ENCODE measurements around the gene DPM2. TPM values are rescaled to one million over a fixed set of nuclear protein-coding genes. Genes with fewer than 3 reads are reported as not detected.

The DPM2 gene
- total RNA-seq, 2 donors from 2014 or later, result 18.8 to 26.0 TPM

DNA sequence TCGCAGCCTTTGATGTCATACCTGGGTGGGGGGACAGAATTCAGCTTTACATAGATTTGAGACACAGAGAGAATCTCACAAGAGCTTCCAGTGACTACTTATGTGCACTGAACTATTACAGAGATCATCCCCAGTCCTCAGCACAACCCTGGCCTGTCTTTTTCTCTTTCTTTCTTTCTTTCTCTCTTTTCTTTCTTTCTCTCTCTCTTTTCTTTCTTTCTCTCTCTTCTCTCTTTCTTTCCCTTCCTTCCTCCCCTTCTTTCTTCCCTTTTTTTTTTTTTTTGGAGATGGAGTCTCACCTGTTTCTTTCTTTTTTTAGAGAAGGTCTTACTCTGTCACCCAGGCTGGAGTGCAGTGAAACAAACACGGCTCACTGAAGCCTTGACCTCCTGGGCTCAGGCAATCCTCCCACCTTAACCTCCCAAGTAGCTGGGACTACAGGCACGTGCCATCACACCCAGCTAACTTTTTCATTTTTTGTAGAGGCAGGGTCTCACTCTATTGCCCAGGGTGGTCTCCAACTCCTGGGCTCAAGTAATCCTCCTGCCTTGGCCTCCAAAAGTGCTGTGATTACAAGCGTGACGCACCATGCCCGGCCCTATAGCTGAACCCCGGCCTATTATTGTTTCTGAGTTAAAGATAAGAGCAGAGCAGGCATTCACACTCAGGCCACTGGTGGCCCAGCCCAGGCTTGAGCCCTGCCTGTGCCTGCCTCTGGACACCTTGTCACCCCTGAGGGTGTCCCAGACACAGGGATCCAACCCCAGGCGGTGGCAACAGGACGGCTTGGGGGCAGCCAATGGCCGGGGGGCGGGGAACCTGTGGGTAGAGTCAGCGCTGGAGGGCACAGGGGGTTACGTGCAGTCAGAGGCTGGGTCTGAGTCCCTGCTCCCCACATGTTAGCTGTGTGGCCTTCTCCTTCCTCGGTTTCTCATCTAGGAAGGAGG is 11.4 kb downstream of the DPM2 start:
- no peaks in the 10 kb centered on the region for H3K27me3 ChIP-seq (replicated peaks; ENCODE audit: insufficient read depth)
- no peaks in the 10 kb centered on the region for H3K9me3 ChIP-seq
- DNase-seq (ENCODE audit: low spot score) (no peak), ATAC-seq (ENCODE audit: insufficient number of reproducible peaks, low FRiP score, low read depth) (no peak)
- H3K4me1 ChIP-seq (ENCODE audit: control insufficient read depth in 1 of 2, low read depth in 2 of 2), result peaks cover 11 to 25% of the 10 kb centered on the region in 2 donors
- H3K27ac ChIP-seq, result no peak overlapping the region
- no peaks in the 10 kb centered on the region for H3K36me3 ChIP-seq
- no peak overlapping the region for H3K4me3 ChIP-seq
- TF ChIP-seq, protein P1, sequence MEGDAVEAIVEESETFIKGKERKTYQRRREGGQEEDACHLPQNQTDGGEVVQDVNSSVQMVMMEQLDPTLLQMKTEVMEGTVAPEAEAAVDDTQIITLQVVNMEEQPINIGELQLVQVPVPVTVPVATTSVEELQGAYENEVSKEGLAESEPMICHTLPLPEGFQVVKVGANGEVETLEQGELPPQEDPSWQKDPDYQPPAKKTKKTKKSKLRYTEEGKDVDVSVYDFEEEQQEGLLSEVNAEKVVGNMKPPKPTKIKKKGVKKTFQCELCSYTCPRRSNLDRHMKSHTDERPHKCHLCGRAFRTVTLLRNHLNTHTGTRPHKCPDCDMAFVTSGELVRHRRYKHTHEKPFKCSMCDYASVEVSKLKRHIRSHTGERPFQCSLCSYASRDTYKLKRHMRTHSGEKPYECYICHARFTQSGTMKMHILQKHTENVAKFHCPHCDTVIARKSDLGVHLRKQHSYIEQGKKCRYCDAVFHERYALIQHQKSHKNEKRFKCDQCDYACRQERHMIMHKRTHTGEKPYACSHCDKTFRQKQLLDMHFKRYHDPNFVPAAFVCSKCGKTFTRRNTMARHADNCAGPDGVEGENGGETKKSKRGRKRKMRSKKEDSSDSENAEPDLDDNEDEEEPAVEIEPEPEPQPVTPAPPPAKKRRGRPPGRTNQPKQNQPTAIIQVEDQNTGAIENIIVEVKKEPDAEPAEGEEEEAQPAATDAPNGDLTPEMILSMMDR (IDR thresholded peaks at IDR 0.05), result no peak

GRCh38 chr9:127924736-127925444 is 12.8 kb downstream of the DPM2 start:
- no peak for DNase-seq (ENCODE audit: low spot score)
- H3K4me1 ChIP-seq (ENCODE audit: control insufficient read depth in 1 of 2, low read depth in 2 of 2), result peaks cover 6 to 23% of the 10 kb centered on the region in 2 donors
- TF ChIP-seq, protein P1 (IDR thresholded peaks at IDR 0.05), result no peak
- no peak for ATAC-seq (ENCODE audit: insufficient number of reproducible peaks, low FRiP score, low read depth)
- H3K27me3 ChIP-seq (replicated peaks; ENCODE audit: insufficient read depth), result no peaks in the 10 kb centered on the region
- H3K27ac ChIP-seq, result no peak overlapping the region
- no peaks in the 10 kb centered on the region for H3K9me3 ChIP-seq
- H3K4me3 ChIP-seq, result no peak overlapping the region
- H3K36me3 ChIP-seq, result no peaks in the 10 kb centered on the region

DNA sequence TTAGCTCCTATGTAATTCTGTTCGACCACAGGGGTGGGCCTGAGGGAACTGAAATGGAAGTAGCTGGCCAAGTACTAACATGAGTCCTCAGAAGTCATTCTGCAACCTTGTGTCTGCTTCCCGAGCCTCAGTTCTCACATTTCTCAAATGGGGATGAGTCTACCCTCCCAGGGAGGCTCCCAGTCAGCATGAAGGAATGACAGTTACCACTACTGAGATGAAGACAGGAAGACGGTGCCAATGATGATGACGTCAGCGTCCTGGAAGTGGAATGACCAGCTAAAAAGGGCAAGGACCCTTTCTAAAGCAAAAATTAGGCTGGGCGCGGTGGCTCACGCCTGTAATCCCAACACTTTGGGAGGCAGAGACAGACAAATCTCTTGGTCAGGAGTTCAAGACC is 13.9 kb downstream of the DPM2 start:
- peaks cover 14 to 31% of the 10 kb centered on the region in 2 donors for H3K4me1 ChIP-seq (ENCODE audit: control insufficient read depth in 1 of 2, low read depth in 2 of 2)
- H3K27ac ChIP-seq, result no peak overlapping the region
- DNase-seq (ENCODE audit: low spot score), result no peak
- TF ChIP-seq, protein P1 (IDR thresholded peaks at IDR 0.05), result no peak
- no peaks in the 10 kb centered on the region for H3K27me3 ChIP-seq (replicated peaks; ENCODE audit: insufficient read depth)
- no peaks in the 10 kb centered on the region for H3K9me3 ChIP-seq
- no peak overlapping the region for H3K4me3 ChIP-seq
- ATAC-seq (ENCODE audit: insufficient number of reproducible peaks, low FRiP score, low read depth), result no peak
- no peaks in the 10 kb centered on the region for H3K36me3 ChIP-seq

DNA sequence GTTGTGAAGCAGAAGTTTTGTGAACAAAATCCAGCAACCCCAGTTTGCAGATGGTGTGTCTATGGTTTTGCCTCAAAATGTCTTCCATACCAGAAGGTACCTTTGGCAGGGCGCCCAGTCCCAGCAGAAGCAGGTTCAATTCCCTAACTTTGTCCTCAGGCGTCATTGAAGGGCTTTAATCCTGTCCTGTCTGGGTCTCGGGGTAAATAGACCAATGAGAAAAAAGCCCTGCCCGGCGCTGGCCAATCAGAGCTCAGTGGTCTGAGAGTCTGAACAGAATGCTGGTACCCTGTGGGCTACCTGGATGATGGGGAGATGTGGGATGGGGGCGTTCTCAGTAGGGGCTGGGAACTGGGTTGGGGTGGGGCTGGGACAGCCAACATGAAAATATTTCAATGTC is 14.6 kb downstream of the DPM2 start:
- ATAC-seq (ENCODE audit: insufficient number of reproducible peaks, low FRiP score, low read depth) (no peak), DNase-seq (ENCODE audit: low spot score) (no peak)
- Histone ChIP-seq H3K4me3 (no peak overlapping the region), H3K36me3 (no peaks in the 10 kb centered on the region), H3K27me3 (replicated peaks; ENCODE audit: insufficient read depth) (no peaks in the 10 kb centered on the region), H3K4me1 (ENCODE audit: control insufficient read depth in 1 of 2, low read depth in 2 of 2) (peaks cover 20 to 38% of the 10 kb centered on the region in 2 donors), H3K27ac (no peak overlapping the region), H3K9me3 (no peaks in the 10 kb centered on the region)
- TF ChIP-seq, protein P1 (IDR thresholded peaks at IDR 0.05), result no peak

DNA sequence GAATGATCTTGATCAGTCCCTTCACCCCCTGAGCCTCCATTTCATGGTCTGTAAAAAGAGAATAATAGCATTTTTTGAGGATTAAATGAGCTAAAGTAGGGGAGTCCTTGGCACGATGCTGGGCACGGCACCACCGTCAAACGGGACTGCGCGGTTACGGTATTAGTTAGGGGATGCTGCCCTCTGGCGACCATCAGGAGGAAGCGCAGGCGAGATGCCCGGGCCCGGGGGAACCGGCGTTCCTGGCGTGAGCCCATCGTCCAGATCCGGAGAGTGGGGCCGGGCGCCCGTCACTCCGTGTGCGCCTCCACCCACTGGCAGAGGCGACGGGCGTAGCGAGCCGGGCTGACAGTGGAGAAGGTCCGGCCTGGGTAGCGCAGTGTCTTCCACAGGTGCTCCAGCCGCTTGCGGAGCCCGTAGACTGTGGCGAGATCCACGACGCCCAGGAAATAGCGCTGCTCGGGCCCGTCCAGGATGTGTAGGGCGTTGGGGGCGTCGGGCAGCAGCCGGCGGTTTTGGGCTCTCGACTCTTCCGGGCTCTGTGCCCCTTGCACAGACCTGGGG is 16.0 kb downstream of the DPM2 start:
- Histone ChIP-seq H3K36me3 (no peaks in the 10 kb centered on the region), H3K27ac (no peak overlapping the region), H3K27me3 (replicated peaks; ENCODE audit: insufficient read depth) (no peaks in the 10 kb centered on the region), H3K9me3 (no peaks in the 10 kb centered on the region), H3K4me1 (ENCODE audit: control insufficient read depth in 1 of 2, low read depth in 2 of 2) (peaks cover 21 to 41% of the 10 kb centered on the region in 2 donors), H3K4me3 (peak overlapping the region; percentile 29)
- TF ChIP-seq, protein P1 (IDR thresholded peaks at IDR 0.05), result peak; percentile 99
- ATAC-seq (ENCODE audit: insufficient number of reproducible peaks, low FRiP score, low read depth) (no peak), DNase-seq (ENCODE audit: low spot score) (no peak)

All from thoracic aorta (tissue), 2 donors.